ENCODE results near the gene PSME3IP1.
A peak's percentile ranks its signal among the peaks of the same experiment; 100 is the strongest.
"Not testable (repeated sequence)": the region's sequence is repeated elsewhere in the genome, so short reads cannot be mapped to it uniquely, and the experiment has no call there.

PSME3IP1 gene, protein sequence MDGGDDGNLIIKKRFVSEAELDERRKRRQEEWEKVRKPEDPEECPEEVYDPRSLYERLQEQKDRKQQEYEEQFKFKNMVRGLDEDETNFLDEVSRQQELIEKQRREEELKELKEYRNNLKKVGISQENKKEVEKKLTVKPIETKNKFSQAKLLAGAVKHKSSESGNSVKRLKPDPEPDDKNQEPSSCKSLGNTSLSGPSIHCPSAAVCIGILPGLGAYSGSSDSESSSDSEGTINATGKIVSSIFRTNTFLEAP

DNA sequence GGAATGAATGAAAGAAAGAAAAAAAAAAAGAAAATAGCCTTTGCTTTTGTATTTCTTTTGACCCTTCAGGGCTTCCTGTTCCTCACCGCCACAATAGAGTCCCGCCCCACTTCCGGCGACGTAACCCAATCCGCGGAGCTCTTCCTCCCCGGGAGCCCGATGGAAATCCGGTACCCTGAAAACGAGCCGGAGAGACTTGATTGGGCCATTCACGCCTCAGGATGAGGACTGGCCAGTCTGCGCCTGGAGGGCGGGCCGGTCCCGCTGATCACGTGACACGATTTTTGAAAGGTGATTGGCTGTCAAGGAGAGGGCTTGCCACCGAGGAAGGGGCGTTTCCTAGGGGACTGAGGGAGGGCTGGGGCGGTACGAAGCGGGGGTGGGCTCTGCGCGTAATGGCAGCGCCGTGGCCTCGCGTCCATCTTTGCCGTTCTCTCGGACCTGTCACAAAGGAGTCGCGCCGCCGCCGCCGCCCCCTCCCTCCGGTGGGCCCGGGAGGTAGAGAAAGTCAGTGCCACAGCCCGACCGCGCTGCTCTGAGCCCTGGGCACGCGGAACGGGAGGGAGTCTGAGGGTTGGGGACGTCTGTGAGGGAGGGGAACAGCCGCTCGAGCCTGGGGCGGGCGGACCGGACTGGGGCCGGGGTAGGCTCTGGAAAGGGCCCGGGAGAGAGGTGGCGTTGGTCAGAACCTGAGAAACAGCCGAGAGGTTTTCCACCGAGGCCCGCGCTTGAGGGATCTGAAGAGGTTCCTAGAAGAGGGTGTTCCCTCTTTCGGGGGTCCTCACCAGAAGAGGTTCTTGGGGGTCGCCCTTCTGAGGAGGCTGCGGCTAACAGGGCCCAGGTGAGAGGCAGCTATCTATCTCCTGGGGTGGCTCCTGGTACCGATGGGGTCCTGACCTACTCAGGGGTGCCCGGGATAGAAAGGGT lies at the start of gene PSME3IP1, which contains the start of gene RSPRY1:
Gene PSME3IP1 (minus strand): TSS at position 95 of the 927 bp plus-strand sequence. CDS start 12,185 bp downstream, outside the sequence.
Gene RSPRY1 (plus strand): TSS at position 385 of the 927 bp plus-strand sequence. CDS start 18,330 bp downstream, outside the sequence.
- DNase-seq: peak; percentile 100

- no peak for DNase-seq
Measured at GRCh38 chr16:57235128-57236021, 49.5 kb upstream of the PSME3IP1 start.

GRCh38 chr16:57234707-57235092 lies 48.9 kb upstream of the PSME3IP1 start:
- no peak for DNase-seq

- DNase-seq: no peak
Measured at GRCh38 chr16:57233944-57234706, 48.3 kb upstream of the PSME3IP1 start.

GRCh38 chr16:57231821-57232350 lies 46.0 kb upstream of the PSME3IP1 start:
- DNase-seq: no peak

DNA sequence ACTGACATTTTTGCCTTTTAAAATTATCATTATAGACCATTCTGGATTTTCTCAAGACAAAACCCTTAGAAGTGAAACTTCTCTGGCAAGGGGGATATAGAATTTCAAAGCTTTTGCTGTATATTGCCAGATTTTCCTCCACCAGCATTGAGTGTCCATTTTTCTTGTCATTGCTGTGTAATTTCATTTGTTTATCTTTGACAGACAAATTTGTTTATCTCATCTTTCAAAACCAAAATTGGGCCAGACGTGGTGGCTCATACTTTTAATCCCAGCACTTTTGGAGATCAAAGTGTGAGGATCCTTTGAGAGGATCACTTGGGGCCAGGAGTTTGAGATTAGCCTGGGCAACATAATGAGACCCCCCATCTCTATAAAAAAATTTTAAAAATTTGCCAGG lies 43.2 kb upstream of the PSME3IP1 start:
- no peak for DNase-seq

DNA sequence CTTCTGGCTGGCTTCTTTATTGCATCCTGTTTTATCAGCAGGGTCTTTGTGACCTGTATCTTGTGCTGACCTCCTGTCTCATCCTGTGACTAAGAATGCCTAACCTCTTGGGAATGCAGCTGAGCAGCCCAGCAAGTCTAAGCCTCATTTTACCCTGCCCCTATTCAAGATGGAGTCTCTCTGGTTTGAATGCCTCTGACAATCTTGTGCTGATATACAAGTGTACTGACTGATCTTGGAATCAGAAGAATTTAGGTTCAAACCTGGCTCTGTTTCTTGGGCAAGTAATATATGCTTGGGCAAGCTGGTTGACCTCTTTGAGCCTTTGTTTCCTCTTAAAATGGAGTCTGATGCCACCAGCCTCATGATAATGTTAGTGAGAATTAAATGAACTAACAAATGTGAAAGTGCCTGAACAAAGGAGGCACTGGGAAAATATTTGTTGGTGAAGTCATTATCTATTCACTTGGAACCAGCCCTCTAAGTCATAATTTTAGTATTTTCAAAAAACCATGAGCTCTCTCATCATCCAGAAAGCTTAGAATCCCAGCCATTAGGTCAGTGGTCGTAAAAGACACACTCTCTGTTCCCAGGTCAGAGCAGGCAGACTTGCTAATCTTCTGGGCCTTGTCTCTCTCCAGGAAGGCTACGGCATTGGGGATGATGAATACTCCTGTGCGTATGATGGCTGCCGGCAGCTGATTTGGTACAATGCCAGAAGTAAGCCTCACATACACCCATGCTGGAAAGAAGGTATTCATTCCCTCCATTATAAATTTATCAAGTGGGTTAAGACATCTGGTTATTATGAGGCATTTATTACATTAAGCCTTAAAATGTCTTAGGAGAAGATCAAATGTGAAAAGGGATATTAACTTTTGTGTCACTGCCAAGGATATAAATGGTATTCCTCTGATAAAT lies 41.1 kb upstream of the PSME3IP1 start:
- DNase-seq: no peak

DNA sequence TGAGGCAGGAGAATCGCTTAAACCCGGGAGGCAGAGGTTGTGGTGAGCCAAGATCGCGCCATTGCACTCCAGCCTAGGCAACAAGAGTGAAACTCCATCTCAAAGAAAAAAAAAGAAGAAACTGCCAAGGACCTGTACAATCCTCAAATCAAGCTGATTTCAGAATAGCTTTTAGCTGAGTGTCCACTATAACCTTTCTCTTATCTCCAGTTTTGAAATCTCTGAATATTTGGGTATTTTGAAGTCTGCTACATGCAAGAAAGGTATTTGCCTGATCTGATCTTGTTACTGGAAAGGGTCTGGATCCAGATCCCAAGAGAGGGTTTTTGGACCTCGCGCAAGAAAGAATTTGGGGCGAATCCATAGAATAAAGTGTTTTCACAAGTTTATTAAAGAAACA lies 40.1 kb upstream of the PSME3IP1 start:
- no peak for DNase-seq

DNA sequence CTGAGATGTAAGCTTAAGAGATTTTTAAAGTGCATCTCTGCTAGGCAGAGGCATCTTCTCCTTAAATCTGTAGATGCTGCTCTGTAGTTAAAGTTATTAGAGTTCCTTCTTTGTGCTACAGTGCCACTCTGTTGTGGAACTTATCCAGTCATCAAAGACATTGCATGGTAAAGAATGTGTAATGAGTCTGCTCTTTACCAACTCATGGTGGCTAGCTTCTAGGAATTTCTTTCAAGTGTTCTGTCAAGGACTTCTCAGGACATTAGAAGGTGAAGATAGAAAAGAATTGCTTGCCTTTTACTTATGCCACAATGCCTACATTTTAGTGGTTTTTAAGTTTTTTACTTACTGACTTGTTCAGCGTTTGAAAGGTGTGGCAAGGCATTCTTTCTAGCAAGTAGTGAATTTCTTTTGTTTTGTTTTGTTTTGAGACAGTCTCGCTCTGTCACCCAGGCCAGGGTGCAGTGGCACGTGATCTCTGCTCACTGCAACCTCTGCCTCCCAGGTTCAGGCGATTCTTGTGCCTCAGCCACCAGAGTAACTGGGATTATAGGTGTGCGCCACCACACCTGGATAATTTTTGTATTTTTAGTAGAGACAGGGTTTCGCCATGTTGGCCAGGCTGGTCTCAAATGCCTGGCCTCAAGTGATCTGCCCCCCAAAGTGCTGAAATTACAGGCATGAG lies 39.0 kb upstream of the PSME3IP1 start:
- no peak for DNase-seq

DNA sequence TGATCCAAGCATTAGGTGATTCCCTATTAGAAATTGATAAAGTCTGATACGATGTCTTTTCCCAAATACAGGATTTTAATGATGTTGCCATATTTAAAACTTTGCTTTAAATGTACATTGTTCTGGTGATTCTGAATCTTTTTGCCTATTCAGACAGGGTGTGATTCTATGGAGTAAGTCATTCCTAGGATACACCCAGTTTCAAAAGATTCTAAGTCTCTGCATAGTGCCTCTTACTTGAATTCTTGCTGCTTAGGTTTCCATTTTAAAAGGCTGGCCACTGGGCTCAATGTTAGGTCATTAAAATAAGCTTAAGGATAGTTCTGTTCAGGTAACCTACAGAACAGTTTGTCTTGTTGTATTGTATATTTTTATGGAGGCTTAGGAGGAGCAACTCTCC lies 37.2 kb upstream of the PSME3IP1 start:
- DNase-seq: no peak

DNA sequence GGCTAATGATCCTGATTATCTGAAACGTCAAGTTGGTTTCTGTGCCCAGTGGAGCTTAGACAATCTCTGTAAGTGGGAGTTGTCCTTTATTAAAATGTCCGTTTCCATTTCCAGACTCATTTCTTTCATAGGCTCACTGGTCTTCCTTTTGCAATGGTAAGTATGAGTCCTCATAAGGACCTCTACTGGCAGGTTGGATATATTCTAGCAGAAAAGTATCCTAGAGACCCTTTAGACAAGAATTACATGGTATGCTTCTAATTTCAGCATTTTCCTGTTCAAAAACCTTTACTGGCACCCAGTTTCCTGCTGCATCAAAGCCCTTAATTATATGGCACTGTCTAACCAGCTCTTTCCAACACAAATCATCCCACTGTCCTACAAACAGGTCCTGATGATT lies 31.1 kb upstream of the PSME3IP1 start:
- DNase-seq: no peak

DNA sequence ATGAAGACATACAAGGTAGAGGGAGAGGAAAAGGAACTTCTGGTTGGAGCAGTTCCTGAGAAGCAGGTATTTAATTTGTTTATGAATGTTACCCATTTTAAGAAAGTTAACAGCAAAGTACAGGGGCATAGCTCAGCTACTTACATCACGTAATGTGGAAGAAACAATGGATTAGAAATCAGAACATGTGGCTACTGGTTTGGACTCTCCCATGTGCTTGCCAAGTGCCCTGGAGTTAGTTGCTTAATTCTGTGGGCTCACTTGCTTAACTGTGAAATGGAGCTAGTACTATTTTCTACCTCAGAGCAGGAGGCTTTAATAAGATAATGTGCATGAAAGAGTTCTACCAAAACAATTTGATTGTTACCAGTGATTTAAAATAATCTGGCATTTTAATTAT lies 27.6 kb upstream of the PSME3IP1 start:
- no peak for DNase-seq

DNA sequence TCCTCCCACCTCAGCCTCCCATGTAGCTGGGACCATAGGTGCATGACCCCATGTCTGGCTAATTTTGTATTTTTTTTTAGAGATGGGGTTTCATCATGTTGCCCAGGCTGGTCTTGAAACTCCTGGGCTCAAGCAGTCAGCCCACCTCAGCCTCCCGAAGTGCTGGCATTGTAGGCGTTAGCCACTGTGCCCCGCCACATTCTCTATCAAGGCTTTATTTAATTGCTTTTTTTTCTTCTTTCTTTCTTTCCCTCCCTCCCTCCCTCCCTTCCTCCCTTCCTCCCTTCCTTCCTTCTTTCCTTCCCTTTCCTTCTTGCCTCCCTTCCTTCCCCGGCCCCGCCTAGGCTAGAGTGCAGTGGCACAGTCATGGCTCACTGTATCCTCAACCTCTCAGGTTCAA lies 23.9 kb upstream of the PSME3IP1 start:
- DNase-seq: no peak

GRCh38 chr16:57208926-57209325 lies 23.1 kb upstream of the PSME3IP1 start:
- no peak for DNase-seq

DNA sequence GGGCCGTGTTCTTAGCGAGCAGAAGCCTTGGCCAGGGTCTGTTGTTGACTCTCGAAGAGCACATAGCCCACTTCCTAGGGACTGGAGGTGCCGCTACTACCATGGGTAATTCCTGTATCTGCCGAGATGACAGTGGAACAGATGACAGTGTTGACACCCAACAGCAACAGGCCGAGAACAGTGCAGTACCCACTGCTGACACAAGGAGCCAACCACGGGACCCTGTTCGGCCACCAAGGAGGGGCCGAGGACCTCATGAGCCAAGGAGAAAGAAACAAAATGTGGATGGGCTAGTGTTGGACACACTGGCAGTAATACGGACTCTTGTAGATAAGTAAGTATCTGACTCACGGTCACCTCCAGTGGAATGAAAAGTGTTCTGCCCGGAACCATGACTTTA lies 18.8 kb upstream of the PSME3IP1 start:
- DNase-seq: no peak

DNA sequence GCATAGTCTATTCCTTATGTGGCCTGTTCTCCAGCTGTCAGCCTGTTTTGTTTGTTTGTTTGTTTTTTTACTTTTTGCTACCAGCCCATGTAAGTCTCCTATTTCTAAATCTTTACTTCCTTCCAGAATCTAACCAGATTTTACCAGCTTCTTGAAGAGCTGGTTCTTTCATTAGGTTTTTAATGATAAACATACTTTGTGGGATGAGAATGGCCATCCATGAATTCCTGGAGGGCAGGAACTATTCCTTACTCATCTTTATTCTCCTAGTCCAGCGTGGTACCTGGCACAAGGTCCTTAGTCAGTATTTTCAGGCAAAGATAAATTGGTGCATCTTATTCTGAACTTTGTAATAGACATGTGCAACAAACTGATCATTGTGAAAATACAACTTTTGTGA lies 17.6 kb upstream of the PSME3IP1 start:
- no peak for DNase-seq

DNA sequence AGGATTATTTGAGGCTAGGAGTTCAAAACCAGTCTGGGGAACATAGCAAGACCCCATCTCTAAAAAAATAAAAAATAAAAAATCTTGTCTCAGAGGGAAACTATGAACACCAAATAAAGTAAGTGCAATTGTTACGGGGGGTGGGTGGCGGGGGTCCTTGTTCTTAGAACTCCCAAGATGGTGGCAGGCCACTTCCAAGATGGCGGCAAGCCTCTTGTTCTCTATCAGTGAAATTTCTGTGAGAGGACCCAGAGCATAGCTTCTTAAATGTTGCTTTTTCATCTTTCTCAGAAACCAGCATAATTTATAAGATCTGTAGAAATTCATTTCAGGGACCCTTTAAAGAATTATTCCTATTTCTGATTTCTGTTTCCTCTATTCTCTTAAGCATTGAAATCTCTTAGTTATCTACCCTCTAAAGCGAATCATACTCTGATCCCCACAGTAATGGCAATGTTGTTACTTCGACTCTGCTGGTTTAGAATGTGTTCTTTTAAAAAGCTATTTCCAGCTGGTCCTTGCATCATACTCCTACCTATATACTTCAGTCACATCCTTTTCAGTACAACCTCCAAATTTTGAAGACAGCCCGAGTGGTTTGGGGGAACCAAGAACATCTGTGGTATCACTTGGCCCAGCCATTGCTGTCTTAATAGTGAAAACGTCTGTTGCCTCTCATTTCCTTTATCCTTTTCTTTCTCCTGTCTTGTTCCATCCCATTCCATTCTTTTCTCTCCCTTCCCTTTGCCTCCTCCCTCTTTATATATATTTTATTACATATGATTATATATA lies 16.5 kb upstream of the PSME3IP1 start:
- no peak for DNase-seq

GRCh38 chr16:57200926-57201325 lies 15.1 kb upstream of the PSME3IP1 start:
- DNase-seq: not testable (repeated sequence)

- DNase-seq: not testable (repeated sequence)
Measured at GRCh38 chr16:57200321-57200720, 14.5 kb upstream of the PSME3IP1 start.
